Skeletal muscle satellite cell (primary cell): ENCODE results near the gene RGCC.

Experiments
- H3K27me3 ChIP-seq: 2 replicates; pipeline ENCODE4 v1.7.0; 2013; ENCODE audit warnings: low read length; ENCODE audit not compliant: control insufficient read depth, insufficient read depth
- H3K36me3 ChIP-seq: 2 replicates; pipeline ENCODE4 v1.7.0; 2013; ENCODE audit warnings: mild to moderate bottlenecking, control low read depth, low read length; ENCODE audit not compliant: insufficient read depth
- H3K4me1 ChIP-seq: 2 replicates; pipeline ENCODE4 v1.7.0; 2013; ENCODE audit warnings: low read length; ENCODE audit not compliant: control insufficient read depth, insufficient read depth
- H3K4me2 ChIP-seq: 2 replicates; pipeline ENCODE4 v1.7.0; 2013; ENCODE audit warnings: mild to moderate bottlenecking, low read length
- H3K4me3 ChIP-seq: 2 replicates; pipeline ENCODE4 v1.7.0; 2013; ENCODE audit warnings: low read length
- H3K9ac ChIP-seq: 2 replicates; pipeline ENCODE4 v1.7.0; 2013; ENCODE audit warnings: mild to moderate bottlenecking, low read depth, low read length, moderate library complexity
- H3K9me3 ChIP-seq: replicated peaks from 2 replicates; pipeline ENCODE4 v1.7.0; 2013; ENCODE audit warnings: mild to moderate bottlenecking, control low read depth, low read length

RGCC gene

GRCh38 chr13:41520016-41520659, 62.8 kb downstream of the RGCC start:
- H3K4me2 ChIP-seq, result no peak overlapping the region
- no peaks in the 10 kb centered on the region for H3K36me3 ChIP-seq
- peaks cover 21% of the 10 kb centered on the region for H3K27me3 ChIP-seq
- no peak overlapping the region for H3K4me3 ChIP-seq
- H3K9me3 ChIP-seq, result no peaks in the 10 kb centered on the region
- H3K4me1 ChIP-seq, result no peaks in the 10 kb centered on the region
- no peak overlapping the region for H3K9ac ChIP-seq
